Activated T-helper 17 cell treated with anti-CD3 and anti-CD28 coated beads, Interleukin-2, amount 50 U/mL, for 72 hours (primary cell): ENCODE measurements around the gene IL10RB. TPM values are rescaled to one million over a fixed set of nuclear protein-coding genes. Genes with fewer than 3 reads are reported as not detected.
A peak's percentile ranks its signal among the peaks of the same experiment; 100 is the strongest.
"Not testable (repeated sequence)": the region's sequence is repeated elsewhere in the genome, so short reads cannot be mapped to it uniquely, and the experiment has no call there.

Experiments
- ATAC-seq: fragments of 150-1000 bp; cut with Tn5 transposase; replicated peaks from 2 replicates; pipeline ENCODE4 v1.10.0; 2021; ENCODE audit warnings: mild to moderate bottlenecking, moderate library complexity
- H3K27ac Mint-ChIP-seq: one replicate; pipeline ENCODE4 v1.8.0; 2022; ENCODE audit warnings: mixed read lengths
- H3K27me3 Mint-ChIP-seq: one replicate; pipeline ENCODE4 v1.8.0; 2022; ENCODE audit warnings: mixed read lengths
- H3K36me3 Mint-ChIP-seq: one replicate; pipeline ENCODE4 v1.8.0; 2022; ENCODE audit warnings: low read depth, mild to moderate bottlenecking, mixed read lengths
- H3K4me1 Mint-ChIP-seq: one replicate; pipeline ENCODE4 v1.8.0; 2022; ENCODE audit warnings: mixed read lengths
- H3K4me3 Mint-ChIP-seq: one replicate; pipeline ENCODE4 v1.8.0; 2022; ENCODE audit warnings: mild to moderate bottlenecking, mixed read lengths
- H3K9me3 Mint-ChIP-seq: one replicate; pipeline ENCODE4 v1.8.0; 2022; ENCODE audit warnings: mixed read lengths
- total RNA-seq, 2 donors: library from RNA; stranded (reverse); gene quantifications; one replicate each; pipeline ENCODE4 v1.2.3, GENCODE V29; 2022

IL10RB gene
- total RNA-seq, 2 donors from 2014 or later: 30.1 to 46.7 TPM

- H3K4me3 Mint-ChIP-seq: peak overlapping the region; percentile 19
- no peaks in the 10 kb centered on the region for H3K27me3 Mint-ChIP-seq
- peaks cover 100% of the 10 kb centered on the region for H3K36me3 Mint-ChIP-seq
- peak overlapping the region; percentile 37 for H3K27ac Mint-ChIP-seq
- H3K4me1 Mint-ChIP-seq: peaks cover 37% of the 10 kb centered on the region
- H3K9me3 Mint-ChIP-seq: no peaks in the 10 kb centered on the region
- ATAC-seq: no peak
These were observed 18.6 kb upstream of the IL10RB start for GRCh38 chr21:33247599-33247998.

GRCh38 chr21:33249331-33250002 is 16.7 kb upstream of the IL10RB start:
- Mint-ChIP-seq H3K4me3 (no peak overlapping the region), H3K36me3 (peaks cover 100% of the 10 kb centered on the region), H3K9me3 (no peaks in the 10 kb centered on the region), H3K4me1 (peaks cover 25% of the 10 kb centered on the region), H3K27me3 (no peaks in the 10 kb centered on the region), H3K27ac (peak overlapping the region; percentile 57)
- no peak for ATAC-seq

GRCh38 chr21:33251119-33251518 is 15.0 kb upstream of the IL10RB start:
- no peaks in the 10 kb centered on the region for H3K9me3 Mint-ChIP-seq
- no peak for ATAC-seq
- no peaks in the 10 kb centered on the region for H3K27me3 Mint-ChIP-seq
- peak overlapping the region; percentile 10 for H3K27ac Mint-ChIP-seq
- H3K4me1 Mint-ChIP-seq: peaks cover 18% of the 10 kb centered on the region
- peaks cover 100% of the 10 kb centered on the region for H3K36me3 Mint-ChIP-seq
- no peak overlapping the region for H3K4me3 Mint-ChIP-seq

- not testable (repeated sequence) for H3K4me3 Mint-ChIP-seq, H3K27me3 Mint-ChIP-seq, H3K27ac Mint-ChIP-seq, H3K9me3 Mint-ChIP-seq, ATAC-seq
- peaks cover 100% of the 10 kb centered on the region for H3K36me3 Mint-ChIP-seq
- H3K4me1 Mint-ChIP-seq: peaks cover 16% of the 10 kb centered on the region
These were observed 12.8 kb upstream of the IL10RB start for GRCh38 chr21:33253382-33253781.

- Mint-ChIP-seq H3K27ac (peak overlapping the region; percentile 87), H3K36me3 (peaks cover 100% of the 10 kb centered on the region), H3K4me1 (peaks cover 28% of the 10 kb centered on the region), H3K9me3 (no peaks in the 10 kb centered on the region), H3K27me3 (no peaks in the 10 kb centered on the region), H3K4me3 (no peak overlapping the region)
- ATAC-seq: no peak
These were observed 11.4 kb upstream of the IL10RB start for GRCh38 chr21:33254766-33255165.

- peak overlapping the region; percentile 87 for H3K27ac Mint-ChIP-seq
- ATAC-seq: peak; percentile 69
- H3K4me3 Mint-ChIP-seq: peak overlapping the region; percentile 40
- no peaks in the 10 kb centered on the region for H3K27me3 Mint-ChIP-seq
- peaks cover 29% of the 10 kb centered on the region for H3K4me1 Mint-ChIP-seq
- H3K36me3 Mint-ChIP-seq: peaks cover 99% of the 10 kb centered on the region
- H3K9me3 Mint-ChIP-seq: no peaks in the 10 kb centered on the region
These were observed 10.8 kb upstream of the IL10RB start for GRCh38 chr21:33255404-33255803.

GRCh38 chr21:33256019-33256418 is 10.1 kb upstream of the IL10RB start:
- peaks cover 93% of the 10 kb centered on the region for H3K36me3 Mint-ChIP-seq

GRCh38 chr21:33257094-33257803 is 8.9 kb upstream of the IL10RB start:
- no peaks in the 10 kb centered on the region for H3K9me3 Mint-ChIP-seq
- peaks cover 83% of the 10 kb centered on the region for H3K36me3 Mint-ChIP-seq
- ATAC-seq: no peak
- peak overlapping the region; percentile 87 for H3K27ac Mint-ChIP-seq
- peaks cover 29% of the 10 kb centered on the region for H3K4me1 Mint-ChIP-seq
- peak overlapping the region; percentile 40 for H3K4me3 Mint-ChIP-seq
- no peaks in the 10 kb centered on the region for H3K27me3 Mint-ChIP-seq

More at GRCh38 chr21:33256019-33256418, 10.1 kb upstream of the IL10RB start:
- H3K4me1 Mint-ChIP-seq: peaks cover 29% of the 10 kb centered on the region
- ATAC-seq: peak; percentile 85
- H3K9me3 Mint-ChIP-seq: no peaks in the 10 kb centered on the region
- peak overlapping the region; percentile 87 for H3K27ac Mint-ChIP-seq
- peak overlapping the region; percentile 40 for H3K4me3 Mint-ChIP-seq
- H3K27me3 Mint-ChIP-seq: no peaks in the 10 kb centered on the region

GRCh38 chr21:33258475-33258874 is 7.7 kb upstream of the IL10RB start:
- H3K27ac Mint-ChIP-seq: peak overlapping the region; percentile 7
- H3K36me3 Mint-ChIP-seq: peaks cover 83% of the 10 kb centered on the region
- H3K4me3 Mint-ChIP-seq: no peak overlapping the region
- no peak for ATAC-seq
- H3K27me3 Mint-ChIP-seq: no peaks in the 10 kb centered on the region
- peaks cover 29% of the 10 kb centered on the region for H3K4me1 Mint-ChIP-seq
- no peaks in the 10 kb centered on the region for H3K9me3 Mint-ChIP-seq

GRCh38 chr21:33259428-33259827 is 6.7 kb upstream of the IL10RB start:
- Mint-ChIP-seq H3K27ac (peak overlapping the region; percentile 7), H3K9me3 (no peaks in the 10 kb centered on the region), H3K4me3 (peak overlapping the region; percentile 60), H3K36me3 (peaks cover 83% of the 10 kb centered on the region), H3K4me1 (peaks cover 29% of the 10 kb centered on the region), H3K27me3 (no peaks in the 10 kb centered on the region)
- peak; percentile 73 for ATAC-seq

- Mint-ChIP-seq H3K27me3 (no peaks in the 10 kb centered on the region), H3K4me3 (peak overlapping the region; percentile 60), H3K9me3 (no peaks in the 10 kb centered on the region), H3K36me3 (peaks cover 80% of the 10 kb centered on the region), H3K4me1 (peaks cover 29% of the 10 kb centered on the region), H3K27ac (peak overlapping the region; percentile 7)
- no peak for ATAC-seq
These were observed 6.2 kb upstream of the IL10RB start for GRCh38 chr21:33259995-33260394.

GRCh38 chr21:33261635-33262034 is 4.5 kb upstream of the IL10RB start:
- Mint-ChIP-seq H3K4me3 (no peak overlapping the region), H3K9me3 (no peaks in the 10 kb centered on the region), H3K27ac (no peak overlapping the region), H3K27me3 (no peaks in the 10 kb centered on the region), H3K4me1 (peaks cover 28% of the 10 kb centered on the region), H3K36me3 (peaks cover 65% of the 10 kb centered on the region)
- no peak for ATAC-seq

GRCh38 chr21:33262921-33263320 is 3.2 kb upstream of the IL10RB start:
- H3K27me3 Mint-ChIP-seq: no peaks in the 10 kb centered on the region

GRCh38 chr21:33264561-33264960 is 1.6 kb upstream of the IL10RB start:
- Mint-ChIP-seq H3K36me3 (peaks cover 65% of the 10 kb centered on the region), H3K4me1 (peaks cover 25% of the 10 kb centered on the region), H3K4me3 (no peak overlapping the region), H3K9me3 (no peaks in the 10 kb centered on the region), H3K27ac (no peak overlapping the region), H3K27me3 (no peaks in the 10 kb centered on the region)
- ATAC-seq: no peak

More at GRCh38 chr21:33262921-33263320, 3.2 kb upstream of the IL10RB start:
- H3K4me3 Mint-ChIP-seq: no peak overlapping the region
- no peak overlapping the region for H3K27ac Mint-ChIP-seq
- peaks cover 65% of the 10 kb centered on the region for H3K36me3 Mint-ChIP-seq
- ATAC-seq: no peak
- H3K4me1 Mint-ChIP-seq: peaks cover 27% of the 10 kb centered on the region
- no peaks in the 10 kb centered on the region for H3K9me3 Mint-ChIP-seq

- H3K36me3 Mint-ChIP-seq: peaks cover 68% of the 10 kb centered on the region
- no peaks in the 10 kb centered on the region for H3K27me3 Mint-ChIP-seq
These were observed 510 bp upstream of the IL10RB start for GRCh38 chr21:33265664-33266049.

More at GRCh38 chr21:33265664-33266049, 510 bp upstream of the IL10RB start:
- no peak for ATAC-seq
- H3K9me3 Mint-ChIP-seq: no peaks in the 10 kb centered on the region
- peaks cover 22% of the 10 kb centered on the region for H3K4me1 Mint-ChIP-seq
- H3K4me3 Mint-ChIP-seq: peak overlapping the region; percentile 96
- peak overlapping the region; percentile 99 for H3K27ac Mint-ChIP-seq
